Measurements from ENCODE around the gene MTURN.
"Not testable (repeated sequence)": the region's sequence is repeated elsewhere in the genome, so short reads cannot be mapped to it uniquely, and the experiment has no call there.

The MTURN gene

DNA sequence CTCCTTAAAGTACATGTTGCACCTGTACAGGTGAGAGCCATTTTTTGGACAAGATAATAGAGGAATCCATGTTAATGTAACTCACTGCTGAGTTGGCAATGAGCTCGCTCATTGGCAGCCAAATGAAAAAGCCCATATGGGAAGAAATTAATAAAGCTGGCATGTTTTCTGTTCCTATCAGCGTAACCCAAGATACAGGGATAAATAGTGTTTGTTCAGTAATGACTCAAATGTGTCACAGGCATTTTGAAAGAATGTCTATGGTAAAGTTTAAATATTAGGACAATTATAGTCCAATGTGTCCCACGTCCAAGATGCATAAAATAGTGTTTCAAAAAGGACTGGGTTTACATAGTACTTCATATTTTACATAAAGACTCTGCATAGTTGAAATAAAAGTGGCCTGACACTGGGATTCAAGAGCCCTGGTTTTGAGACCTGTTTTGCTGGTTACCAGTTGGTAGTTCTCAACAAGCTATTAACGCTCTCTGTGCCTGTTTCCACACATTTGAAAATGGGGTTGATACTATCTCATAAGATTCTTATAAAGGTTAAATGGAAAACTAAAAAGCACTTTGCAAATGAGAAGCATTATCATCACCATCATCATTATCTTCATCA lies 49.1 kb downstream of the MTURN start:
- Histone ChIP-seq H3K27ac (peak overlapping the region; percentile 55 to 77), H3K4me3 (no peak overlapping the region)
- TF ChIP-seq, protein P1, sequence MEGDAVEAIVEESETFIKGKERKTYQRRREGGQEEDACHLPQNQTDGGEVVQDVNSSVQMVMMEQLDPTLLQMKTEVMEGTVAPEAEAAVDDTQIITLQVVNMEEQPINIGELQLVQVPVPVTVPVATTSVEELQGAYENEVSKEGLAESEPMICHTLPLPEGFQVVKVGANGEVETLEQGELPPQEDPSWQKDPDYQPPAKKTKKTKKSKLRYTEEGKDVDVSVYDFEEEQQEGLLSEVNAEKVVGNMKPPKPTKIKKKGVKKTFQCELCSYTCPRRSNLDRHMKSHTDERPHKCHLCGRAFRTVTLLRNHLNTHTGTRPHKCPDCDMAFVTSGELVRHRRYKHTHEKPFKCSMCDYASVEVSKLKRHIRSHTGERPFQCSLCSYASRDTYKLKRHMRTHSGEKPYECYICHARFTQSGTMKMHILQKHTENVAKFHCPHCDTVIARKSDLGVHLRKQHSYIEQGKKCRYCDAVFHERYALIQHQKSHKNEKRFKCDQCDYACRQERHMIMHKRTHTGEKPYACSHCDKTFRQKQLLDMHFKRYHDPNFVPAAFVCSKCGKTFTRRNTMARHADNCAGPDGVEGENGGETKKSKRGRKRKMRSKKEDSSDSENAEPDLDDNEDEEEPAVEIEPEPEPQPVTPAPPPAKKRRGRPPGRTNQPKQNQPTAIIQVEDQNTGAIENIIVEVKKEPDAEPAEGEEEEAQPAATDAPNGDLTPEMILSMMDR (IDR thresholded peaks at IDR 0.05): no peak
- DNase-seq (ENCODE audit: low spot score): no peak

DNA sequence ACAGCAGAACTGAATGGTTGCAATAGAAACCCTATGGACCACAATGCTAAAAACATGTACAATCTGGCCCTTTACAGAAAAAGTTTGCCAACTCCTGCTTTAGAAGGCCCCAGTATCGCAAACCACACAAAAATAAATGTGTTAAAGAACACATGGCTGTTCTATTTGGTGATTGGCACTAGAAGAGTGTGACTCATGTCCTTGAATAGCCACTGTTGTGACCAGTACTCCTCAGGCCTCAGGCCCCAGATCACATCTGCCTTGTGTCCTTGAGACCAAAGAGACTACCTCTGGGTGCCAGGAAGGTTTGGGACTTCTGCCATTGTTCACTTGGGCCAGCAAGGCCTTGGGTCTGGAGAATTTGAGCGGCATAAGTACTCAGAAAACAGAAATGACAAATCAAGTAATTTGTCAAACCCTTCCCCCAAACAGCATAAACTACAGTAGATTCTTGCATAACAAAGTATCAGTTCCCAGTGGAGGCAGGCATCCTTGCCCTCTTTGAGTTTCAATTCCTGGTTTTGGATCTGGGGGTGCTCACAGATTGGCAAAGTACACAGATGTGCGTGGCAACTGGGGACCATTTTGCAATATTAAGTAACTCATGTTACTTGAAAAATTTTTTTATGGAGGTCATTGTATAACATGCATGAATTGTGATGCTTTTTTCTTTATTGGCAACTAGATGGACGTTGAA lies 50.2 kb downstream of the MTURN start:
- H3K4me3 ChIP-seq: no peak overlapping the region
- DNase-seq (ENCODE audit: low spot score): no peak
- TF ChIP-seq, protein P1 (IDR thresholded peaks at IDR 0.05): no peak
- H3K27ac ChIP-seq: peak overlapping the region; percentile 55 to 77

DNA sequence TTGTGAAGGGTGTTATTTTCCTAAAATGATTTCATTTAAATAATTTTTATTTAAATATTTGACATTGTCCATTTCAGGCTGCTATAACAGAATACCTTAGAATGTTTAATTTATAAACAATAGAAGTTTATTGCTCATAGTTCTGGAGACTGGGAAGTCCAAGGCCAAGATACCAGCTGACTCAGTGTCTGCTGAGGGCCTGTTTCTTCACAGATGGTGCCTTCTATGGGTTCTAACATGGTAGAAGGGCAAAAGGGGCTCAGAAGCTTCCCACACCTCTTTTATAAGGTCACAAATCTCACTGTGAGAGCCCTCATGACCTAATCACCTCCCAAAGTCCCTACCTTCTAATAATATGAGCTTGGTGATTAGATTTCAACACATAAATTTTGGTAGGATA lies 50.7 kb downstream of the MTURN start:
- TF ChIP-seq, protein P1 (IDR thresholded peaks at IDR 0.05): no peak
- no peak for DNase-seq (ENCODE audit: low spot score)
- Histone ChIP-seq H3K27ac (peak overlapping the region; percentile 47 to 55), H3K4me3 (no peak overlapping the region)

DNA sequence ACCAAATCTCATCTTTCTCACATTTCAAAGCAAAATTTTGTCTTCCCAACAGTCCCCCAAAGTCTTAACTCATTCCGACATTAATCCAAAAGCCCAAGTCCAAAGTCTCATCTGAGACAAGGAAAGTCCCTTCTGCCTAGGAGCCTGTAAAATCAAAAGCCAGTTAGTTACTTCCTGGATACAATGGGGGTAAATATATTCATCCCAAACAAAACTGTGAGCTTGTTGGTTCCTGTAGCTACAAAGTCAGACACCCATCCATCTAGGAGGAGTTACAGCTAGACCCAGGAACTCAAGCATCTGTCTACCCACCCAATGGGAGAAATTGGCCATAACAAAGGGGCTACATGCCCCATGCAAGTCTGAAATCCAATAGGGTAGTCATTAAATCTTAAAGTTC lies 51.9 kb downstream of the MTURN start:
- Histone ChIP-seq H3K27ac (no peak overlapping the region), H3K4me3 (no peak overlapping the region)
- TF ChIP-seq, protein P1 (IDR thresholded peaks at IDR 0.05): no peak
- no peak for DNase-seq (ENCODE audit: low spot score)

DNA sequence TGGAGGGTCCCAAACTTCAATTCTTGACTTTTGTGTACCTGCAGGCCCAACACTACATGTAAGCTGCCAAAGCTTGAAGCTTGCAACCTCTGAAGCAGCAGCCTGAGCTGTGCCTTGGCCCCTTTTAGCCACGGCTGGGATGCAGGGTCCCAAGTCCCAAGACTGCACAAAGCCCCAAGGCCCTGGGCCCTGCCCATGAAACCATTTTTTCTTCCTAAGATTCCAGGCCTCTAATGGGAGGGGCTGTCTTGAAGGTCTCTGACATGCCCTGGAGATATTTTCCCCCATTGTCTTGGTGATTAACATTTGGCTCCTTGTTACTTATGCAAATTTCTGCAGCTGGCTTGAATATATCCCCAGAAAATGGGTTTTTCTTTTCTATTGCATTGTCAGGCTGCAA lies 52.7 kb downstream of the MTURN start:
- H3K27ac ChIP-seq: no peak overlapping the region
- DNase-seq (ENCODE audit: low spot score): no peak
- H3K4me3 ChIP-seq: no peak overlapping the region
- TF ChIP-seq, protein P1 (IDR thresholded peaks at IDR 0.05): no peak

DNA sequence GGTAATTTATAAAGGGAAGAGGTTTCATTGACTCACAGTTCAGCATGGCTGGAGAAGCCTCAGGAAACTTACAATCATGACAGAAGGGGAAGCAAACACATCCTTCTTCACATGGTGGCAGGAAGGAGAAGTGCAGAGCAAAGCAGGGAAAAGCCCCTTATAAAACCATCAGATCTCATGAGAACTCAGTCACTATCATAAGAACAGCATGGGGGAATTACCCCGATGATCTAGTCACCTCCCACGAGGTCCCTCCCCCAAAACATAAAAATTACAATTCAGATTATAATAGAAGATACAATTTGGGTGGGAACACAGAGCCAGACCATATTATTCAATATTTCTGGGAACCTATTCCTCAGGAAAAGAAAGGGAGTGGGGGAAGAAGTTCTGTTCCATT lies 53.6 kb downstream of the MTURN start:
- not testable (repeated sequence) for DNase-seq (ENCODE audit: low spot score); H3K27ac ChIP-seq; H3K4me3 ChIP-seq

DNA sequence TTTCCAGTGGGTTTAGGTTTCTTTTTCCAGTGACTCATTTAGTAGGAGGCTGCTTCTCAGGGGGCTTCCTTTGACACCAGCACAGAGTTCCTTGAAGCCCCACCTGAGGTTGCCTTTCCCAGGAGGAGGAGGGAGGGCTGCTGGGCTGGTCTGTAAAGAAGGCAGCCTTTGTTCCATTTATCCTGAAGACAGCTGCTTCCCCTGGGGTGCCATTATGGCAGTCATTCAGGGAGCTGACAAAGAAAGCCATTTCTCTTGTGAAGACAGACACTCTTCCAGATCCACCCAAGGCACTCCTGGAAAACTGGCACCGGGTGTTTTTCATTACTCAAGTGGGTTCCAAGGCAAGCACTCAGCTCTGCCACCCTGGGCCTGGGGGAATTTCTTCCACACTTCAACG lies 54.0 kb downstream of the MTURN start:
- no peak for DNase-seq (ENCODE audit: low spot score)
- TF ChIP-seq, protein P1 (IDR thresholded peaks at IDR 0.05): no peak
- Histone ChIP-seq H3K4me3 (no peak overlapping the region), H3K27ac (no peak overlapping the region)

Measured in coronary artery (tissue), 2 donors.